ENCODE results near the gene ZNF263. TPM values are rescaled to one million over a fixed set of nuclear protein-coding genes. Genes with fewer than 3 reads are reported as not detected.
"Not testable (repeated sequence)": the region's sequence is repeated elsewhere in the genome, so short reads cannot be mapped to it uniquely, and the experiment has no call there.

ZNF263 gene
- total RNA-seq, 1 experiment from 2014 or later = 53.5 TPM

- ATAC-seq; in situ Hi-C loops (cut with HindIII; ENCODE audit: low pct_unique_long_range_greater_than_20kb, low sequenced_read_pairs); intact Hi-C loops (cut with micrococcal nuclease; ENCODE audit: unreplicated experiment); H3K27ac ChIP-seq (ENCODE audit: low read length); H3K27me3 ChIP-seq (ENCODE audit: control insufficient read depth, insufficient read depth, low read length); DNase-seq (ENCODE audit: low read depth, low spot score); H3K4me1 ChIP-seq (ENCODE audit: control insufficient read depth, insufficient read depth, low read length); H3K4me3 ChIP-seq (ENCODE audit: low read depth in 2 of 2, low read length in 2 of 2); BruUV-seq (replicated peaks); H3K9me3 ChIP-seq (ENCODE audit: control insufficient read depth, insufficient read depth, low read depth, low read length); POLR2A ChIA-PET; CTCF ChIA-PET; H3K36me3 ChIP-seq (ENCODE audit: control insufficient read depth, insufficient read depth, low read length): not testable (repeated sequence)
These were observed 12.0 kb upstream of the ZNF263 start for GRCh38 chr16:3271281-3271680.

GRCh38 chr16:3274490-3274889, 8.8 kb upstream of the ZNF263 start:
- no TSS peak for BruUV-seq (replicated peaks)
- intact Hi-C loops (cut with micrococcal nuclease; ENCODE audit: unreplicated experiment) = no loop called here
- in situ Hi-C loops (cut with HindIII; ENCODE audit: low pct_unique_long_range_greater_than_20kb, low sequenced_read_pairs) = no loop called here

More at GRCh38 chr16:3274490-3274889, 8.8 kb upstream of the ZNF263 start:
- Histone ChIP-seq H3K27me3 (ENCODE audit: control insufficient read depth, insufficient read depth, low read length) (no peaks in the 10 kb centered on the region; the same call in 1 of the 2 replicates), H3K4me3 (ENCODE audit: low read depth in 2 of 2, low read length in 2 of 2) (no peak overlapping the region), H3K27ac (ENCODE audit: low read length) (no peak overlapping the region), H3K9me3 (ENCODE audit: control insufficient read depth, insufficient read depth, low read depth, low read length) (no peaks in the 10 kb centered on the region), H3K36me3 (ENCODE audit: control insufficient read depth, insufficient read depth, low read length) (no peaks in the 10 kb centered on the region), H3K4me1 (ENCODE audit: control insufficient read depth, insufficient read depth, low read length) (no peaks in the 10 kb centered on the region)
- ATAC-seq (no peak), DNase-seq (ENCODE audit: low read depth, low spot score) (no peak)
- TF ChIP-seq TCF7L2 (IDR thresholded peaks at IDR 0.05; ENCODE audit: low read depth, low read length) (no peak), CTCF (IDR thresholded peaks at IDR 0.05) (no peak), REST (IDR thresholded peaks at IDR 0.05; ENCODE audit: insufficient read depth in 1 of 2, low read depth in 2 of 2, low read length in 1 of 2) (no peak), SIN3A (IDR thresholded peaks at IDR 0.05; ENCODE audit: borderline replicate concordance, insufficient read depth, low read depth, low read length) (no peak), POLR2AphosphoS5 (IDR thresholded peaks at IDR 0.05; ENCODE audit: low read depth, low read length) (no peak)
- POLR2A ChIA-PET = no interaction called here
- CTCF ChIA-PET = no interaction called here
